OCI-LY3 (cell line): ENCODE results near the gene MRGPRE.

Experiments
- CTCF ChIP-seq: fragments of 200-600, 300-600 bp; sonication (generic); IDR thresholded peaks from 2 replicates; pipeline ENCODE4 v1.5.1; 2014; ENCODE audit warnings: antibody characterized with exemption, low read length, low read depth
- EZH2phosphoT487 ChIP-seq: fragments of 200-600 bp; shearing (Covaris generic); IDR thresholded peaks from 2 replicates; pipeline ENCODE4 v1.6.1; 2018; ENCODE audit warnings: antibody characterized with exemption, mixed run types, low read depth

- TF ChIP-seq CTCF (no peak), EZH2phosphoT487 (no peak)
These were observed 7.0 kb downstream of the MRGPRE start for GRCh38 chr11:3225159-3225758.
